Gastroesophageal sphincter (tissue), 3 donors: Measurements from ENCODE around the gene VIPR2.

ENCODE experiments used
- CTCF ChIP-seq, 4 experiments: fragments of 200-600 bp in 2 of 4; fragments of 450-650 bp in 2 of 4; sonication (generic) in 1 of 4; IDR thresholded peaks; one replicate each; pipeline ENCODE4 v1.5.1; 2017 to 2019; ENCODE audit warnings: antibody characterized with exemption in 4 of 4, mild to moderate bottlenecking in 2 of 4, moderate library complexity in 2 of 4
- EP300 ChIP-seq: sonication (generic); formaldehyde crosslinking; IDR thresholded peaks from one replicate; pipeline ENCODE4 v1.6.1; 2017; ENCODE audit warnings: antibody characterized with exemption, mild to moderate bottlenecking
- POLR2A ChIP-seq, 2 donors: fragments of 450-650 bp; IDR thresholded peaks; one replicate each; pipeline ENCODE4 v1.6.1; 2017; ENCODE audit warnings: antibody characterized with exemption in 2 of 2, mild to moderate bottlenecking in 2 of 2, moderate library complexity in 1 of 2
- POLR2AphosphoS5 ChIP-seq: sonication (generic); formaldehyde crosslinking; IDR thresholded peaks from one replicate; pipeline ENCODE4 v1.6.1; 2017; ENCODE audit warnings: antibody characterized with exemption

GRCh38 chr7:159114981-159115380 is 29.7 kb downstream of the VIPR2 start:
- no peak for TF ChIP-seq CTCF (IDR thresholded peaks at IDR 0.05)
- TF ChIP-seq POLR2A (IDR thresholded peaks at IDR 0.05): no peak
- TF ChIP-seq POLR2AphosphoS5: peak; percentile 10
- no peak for TF ChIP-seq EP300
